HG02759 (cell line): ENCODE results near the gene TBC1D10B.
"Not testable (repeated sequence)": the region's sequence is repeated elsewhere in the genome, so short reads cannot be mapped to it uniquely, and the experiment has no call there.

Source experiments
- ATAC-seq: cut with Tn5 transposase; IDR thresholded peaks from one replicate; pipeline ENCODE4 v1.9.1; 2021; ENCODE audit warnings: mild to moderate bottlenecking, moderate library complexity; ENCODE audit not compliant: unreplicated experiment

The TBC1D10B gene

GRCh38 chr16:30337964-30338357, 32.3 kb downstream of the TBC1D10B start:
- not testable (repeated sequence) for ATAC-seq

GRCh38 chr16:30335598-30336474, 34.5 kb downstream of the TBC1D10B start:
- peak; percentile 2 for ATAC-seq

- peak; percentile 79 for ATAC-seq
Measured at GRCh38 chr16:30335028-30335597, 35.2 kb downstream of the TBC1D10B start.

- ATAC-seq, result peak; percentile 86
Measured at GRCh38 chr16:30334473-30334989, 35.8 kb downstream of the TBC1D10B start.

- not testable (repeated sequence) for ATAC-seq
Measured at GRCh38 chr16:30324220-30324619, 46.1 kb downstream of the TBC1D10B start.

- not testable (repeated sequence) for ATAC-seq
Measured at GRCh38 chr16:30318647-30319046, 51.6 kb downstream of the TBC1D10B start.

GRCh38 chr16:30310937-30311336, 59.4 kb downstream of the TBC1D10B start:
- not testable (repeated sequence) for ATAC-seq

GRCh38 chr16:30309255-30309654, 61.0 kb downstream of the TBC1D10B start:
- ATAC-seq, result not testable (repeated sequence)
